H1 (cell line): ENCODE data around the gene ABL1. TPM values are rescaled to one million over a fixed set of nuclear protein-coding genes. Genes with fewer than 3 reads are reported as not detected.

Experiments used
- CEBPB ChIP-seq: IDR thresholded peaks from 2 replicates; pipeline ENCODE4 v1.6.1; 2012; ENCODE audit warnings: low read depth, low read length
- CHD7 ChIP-seq: fragments of 300-600 bp; sonication (generic); IDR thresholded peaks from 2 replicates; pipeline ENCODE4 v1.7.1; 2012; ENCODE audit warnings: low read length, moderate library complexity, mild to moderate bottlenecking, inconsistent platforms; ENCODE audit not compliant: insufficient replicate concordance
- CREB1 ChIP-seq: IDR thresholded peaks from 2 replicates; pipeline ENCODE4 v1.6.1; 2012; ENCODE audit warnings: inconsistent platforms
- GTF2F1 ChIP-seq: IDR thresholded peaks from 2 replicates; pipeline ENCODE4 v1.6.1; 2012; ENCODE audit warnings: low read depth, low read length, improper control_type of control experiment, borderline replicate concordance
- MAFK ChIP-seq: IDR thresholded peaks from 2 replicates; pipeline ENCODE4 v1.6.1; 2012; ENCODE audit warnings: low read depth, mild to moderate bottlenecking, improper control_type of control experiment, low read length
- POU5F1 ChIP-seq: IDR thresholded peaks from 2 replicates; pipeline ENCODE4 v1.6.1; 2011; ENCODE audit warnings: low read depth, mild to moderate bottlenecking, low read length, moderate library complexity
- RFX5 ChIP-seq: IDR thresholded peaks from 2 replicates; pipeline ENCODE4 v1.6.1; 2011; ENCODE audit warnings: low read depth, low read length, improper control_type of control experiment, borderline replicate concordance
- USF2 ChIP-seq: IDR thresholded peaks from 2 replicates; pipeline ENCODE4 v1.6.1; 2011; ENCODE audit warnings: low read length, improper control_type of control experiment
- polyA plus RNA-seq, 7 experiments: library from polyadenylated mRNA; depleted of rRNA in 3 of 7; stranded (reverse) in 5 of 7; unstranded in 2 of 7; fragments of >200 nt in 5 of 7; fragments of 200-250 nt in 2 of 7; gene quantifications; 1 replicate in 5 of 7; 2 replicates in 1 of 7; 4 replicates in 1 of 7; pipeline versions ENCODE4 v1.2.1 to v1.2.3, GENCODE V29; 2011 to 2013; ENCODE audit warnings: missing spikeins in 2 of 7, mixed read lengths in 2 of 7
- total RNA-seq: library from RNA; stranded (reverse); fragmentation: NEBNext Ultra II Directional; extraction: Animal tissue kit (Norgen Biotek cat#: 25700); gene quantifications from 2 replicates; pipeline ENCODE4 v1.2.1, GENCODE V29; 2021

ABL1 gene
- total and polyA plus RNA-seq, 2 of the 8 experiments (the other 6 are each of a cell fraction or from before 2014, with no cell fraction given), result 35.3 to 104 TPM

GRCh38 chr9:130786526-130786925 is 48.5 kb upstream of the ABL1 start (continued):
- TF ChIP-seq CHD7 (no peak), RFX5 (no peak), GTF2F1 (no peak), POU5F1 (no peak), MAFK (no peak), USF2 (no peak), CEBPB (no peak), CREB1 (no peak)
